ENCODE measurements around the gene CNKSR2. TPM values are rescaled to one million over a fixed set of nuclear protein-coding genes. Genes with fewer than 3 reads are reported as not detected.

The CNKSR2 gene
- total RNA-seq, 1 donor from 2014 or later: 18.5 TPM

- TF ChIP-seq, protein P1, sequence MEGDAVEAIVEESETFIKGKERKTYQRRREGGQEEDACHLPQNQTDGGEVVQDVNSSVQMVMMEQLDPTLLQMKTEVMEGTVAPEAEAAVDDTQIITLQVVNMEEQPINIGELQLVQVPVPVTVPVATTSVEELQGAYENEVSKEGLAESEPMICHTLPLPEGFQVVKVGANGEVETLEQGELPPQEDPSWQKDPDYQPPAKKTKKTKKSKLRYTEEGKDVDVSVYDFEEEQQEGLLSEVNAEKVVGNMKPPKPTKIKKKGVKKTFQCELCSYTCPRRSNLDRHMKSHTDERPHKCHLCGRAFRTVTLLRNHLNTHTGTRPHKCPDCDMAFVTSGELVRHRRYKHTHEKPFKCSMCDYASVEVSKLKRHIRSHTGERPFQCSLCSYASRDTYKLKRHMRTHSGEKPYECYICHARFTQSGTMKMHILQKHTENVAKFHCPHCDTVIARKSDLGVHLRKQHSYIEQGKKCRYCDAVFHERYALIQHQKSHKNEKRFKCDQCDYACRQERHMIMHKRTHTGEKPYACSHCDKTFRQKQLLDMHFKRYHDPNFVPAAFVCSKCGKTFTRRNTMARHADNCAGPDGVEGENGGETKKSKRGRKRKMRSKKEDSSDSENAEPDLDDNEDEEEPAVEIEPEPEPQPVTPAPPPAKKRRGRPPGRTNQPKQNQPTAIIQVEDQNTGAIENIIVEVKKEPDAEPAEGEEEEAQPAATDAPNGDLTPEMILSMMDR (IDR thresholded peaks at IDR 0.05; ENCODE audit: partially characterized antibody, unreplicated experiment): no peak
- no peaks in the 10 kb centered on the region for H3K27me3 Mint-ChIP-seq (ENCODE audit: unreplicated experiment)
- no peak for DNase-seq
- H3K27ac Mint-ChIP-seq (ENCODE audit: unreplicated experiment): no peak overlapping the region
- no peaks in the 10 kb centered on the region for H3K36me3 Mint-ChIP-seq (ENCODE audit: unreplicated experiment)
- no peaks in the 10 kb centered on the region for H3K4me1 Mint-ChIP-seq (ENCODE audit: low read depth, unreplicated experiment)
- H3K9me3 Mint-ChIP-seq (ENCODE audit: unreplicated experiment): no peaks in the 10 kb centered on the region
- no peak overlapping the region for H3K4me3 Mint-ChIP-seq (ENCODE audit: unreplicated experiment)
These were observed 26.3 kb downstream of the CNKSR2 start for GRCh38 chrX:21400408-21401121.

DNA sequence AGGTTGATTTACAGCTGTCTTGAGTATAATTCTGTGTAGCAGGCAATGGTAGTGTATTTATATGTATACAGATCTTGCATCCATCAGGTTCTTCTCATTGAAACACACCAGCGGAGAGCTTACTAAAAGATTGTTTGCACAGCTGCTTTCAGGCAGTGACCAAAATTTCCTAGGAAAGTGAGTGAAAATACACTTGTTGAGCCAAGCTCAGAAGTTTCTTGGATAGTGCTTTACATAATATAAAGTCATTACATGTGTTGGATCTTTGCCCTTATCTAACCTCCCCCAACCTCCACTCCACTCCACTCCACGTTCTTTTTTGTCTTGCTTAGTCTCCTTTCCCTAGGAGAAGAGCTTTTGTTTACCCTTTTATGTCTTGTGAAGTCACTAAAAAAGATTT lies 34.1 kb downstream of the CNKSR2 start:
- TF ChIP-seq, protein P1 (IDR thresholded peaks at IDR 0.05; ENCODE audit: partially characterized antibody, unreplicated experiment): no peak
- DNase-seq: no peak
- Mint-ChIP-seq H3K4me1 (ENCODE audit: low read depth, unreplicated experiment) (no peaks in the 10 kb centered on the region), H3K9me3 (ENCODE audit: unreplicated experiment) (no peaks in the 10 kb centered on the region), H3K27me3 (ENCODE audit: unreplicated experiment) (no peaks in the 10 kb centered on the region), H3K27ac (ENCODE audit: unreplicated experiment) (no peak overlapping the region), H3K36me3 (ENCODE audit: unreplicated experiment) (no peaks in the 10 kb centered on the region), H3K4me3 (ENCODE audit: unreplicated experiment) (no peak overlapping the region)

GRCh38 chrX:21408788-21409187 lies 34.6 kb downstream of the CNKSR2 start:
- no peaks in the 10 kb centered on the region for H3K27me3 Mint-ChIP-seq (ENCODE audit: unreplicated experiment)
- no peak overlapping the region for H3K27ac Mint-ChIP-seq (ENCODE audit: unreplicated experiment)
- TF ChIP-seq, protein P1 (IDR thresholded peaks at IDR 0.05; ENCODE audit: partially characterized antibody, unreplicated experiment): no peak
- no peaks in the 10 kb centered on the region for H3K36me3 Mint-ChIP-seq (ENCODE audit: unreplicated experiment)
- H3K9me3 Mint-ChIP-seq (ENCODE audit: unreplicated experiment): no peaks in the 10 kb centered on the region
- H3K4me1 Mint-ChIP-seq (ENCODE audit: low read depth, unreplicated experiment): no peaks in the 10 kb centered on the region
- no peak for DNase-seq
- H3K4me3 Mint-ChIP-seq (ENCODE audit: unreplicated experiment): no peak overlapping the region

GRCh38 chrX:21412029-21412428 lies 37.8 kb downstream of the CNKSR2 start:
- TF ChIP-seq, protein P1 (IDR thresholded peaks at IDR 0.05; ENCODE audit: partially characterized antibody, unreplicated experiment): no peak
- no peak for DNase-seq
- Mint-ChIP-seq H3K27me3 (ENCODE audit: unreplicated experiment) (peaks cover 2% of the 10 kb centered on the region), H3K27ac (ENCODE audit: unreplicated experiment) (no peak overlapping the region), H3K36me3 (ENCODE audit: unreplicated experiment) (no peaks in the 10 kb centered on the region), H3K4me3 (ENCODE audit: unreplicated experiment) (no peak overlapping the region), H3K4me1 (ENCODE audit: low read depth, unreplicated experiment) (no peaks in the 10 kb centered on the region), H3K9me3 (ENCODE audit: unreplicated experiment) (no peaks in the 10 kb centered on the region)

DNA sequence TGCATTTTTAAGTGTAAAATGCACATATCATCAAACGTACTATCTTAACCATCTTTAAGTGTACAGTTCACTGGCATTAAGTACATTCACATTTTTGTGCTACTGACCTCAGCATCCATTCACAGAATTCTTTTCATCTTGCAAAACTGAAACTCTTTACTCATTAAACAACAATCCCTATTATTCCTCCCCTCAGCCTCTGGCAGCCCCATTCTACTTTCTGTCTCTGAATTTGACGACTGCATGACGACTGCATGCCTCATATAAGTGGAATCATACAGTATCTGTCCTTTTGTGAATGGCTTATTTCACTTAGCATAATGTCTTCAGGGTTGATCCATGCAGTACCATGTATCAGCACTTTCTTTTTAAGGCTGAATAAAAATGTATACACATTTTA lies 38.7 kb downstream of the CNKSR2 start:
- Mint-ChIP-seq H3K27me3 (ENCODE audit: unreplicated experiment) (peaks cover 2% of the 10 kb centered on the region), H3K27ac (ENCODE audit: unreplicated experiment) (no peak overlapping the region), H3K9me3 (ENCODE audit: unreplicated experiment) (no peaks in the 10 kb centered on the region), H3K4me1 (ENCODE audit: low read depth, unreplicated experiment) (no peaks in the 10 kb centered on the region), H3K36me3 (ENCODE audit: unreplicated experiment) (no peaks in the 10 kb centered on the region), H3K4me3 (ENCODE audit: unreplicated experiment) (no peak overlapping the region)
- TF ChIP-seq, protein P1 (IDR thresholded peaks at IDR 0.05; ENCODE audit: partially characterized antibody, unreplicated experiment): no peak
- DNase-seq: no peak
